ENCODE data around the gene OR10G6. TPM values are rescaled to one million over a fixed set of nuclear protein-coding genes. Genes with fewer than 3 reads are reported as not detected.
"Not testable (repeated sequence)": the region's sequence is repeated elsewhere in the genome, so short reads cannot be mapped to it uniquely, and the experiment has no call there.

The OR10G6 gene
- total RNA-seq, 1 donor = not detected

- H2AFZ ChIP-seq (ENCODE audit: low read length) = no peak overlapping the region
- H3K4me1 ChIP-seq (ENCODE audit: insufficient read depth, low read length) = no peaks in the 10 kb centered on the region
- no peak for TF ChIP-seq CTCF (IDR thresholded peaks at IDR 0.05; ENCODE audit: extremely low read depth, low read depth, low read length)
- H3K9me3 ChIP-seq (ENCODE audit: low read depth, low read length) = no peaks in the 10 kb centered on the region
- no peaks in the 10 kb centered on the region for H4K20me1 ChIP-seq (ENCODE audit: insufficient read depth, low read length)
- no peak overlapping the region for H3K4me3 ChIP-seq (ENCODE audit: insufficient read depth, low read length)
- H3K4me2 ChIP-seq (ENCODE audit: insufficient read depth, low read length) = no peak overlapping the region
- no peaks in the 10 kb centered on the region for H3K27me3 ChIP-seq (ENCODE audit: insufficient read depth, low read length)
- DNase-seq (ENCODE audit: insufficient read length, low spot score, missing footprints) = no peak
- H3K79me2 ChIP-seq (ENCODE audit: insufficient read depth, low read length) = no peaks in the 10 kb centered on the region
- no peak overlapping the region for H3K27ac ChIP-seq (ENCODE audit: low read depth, low read length)
- H3K36me3 ChIP-seq (ENCODE audit: insufficient read depth, low read length) = no peaks in the 10 kb centered on the region
These were observed 41.7 kb upstream of the OR10G6 start for GRCh38 chr11:124036666-124037065.

GRCh38 chr11:124026498-124026897 is 31.5 kb upstream of the OR10G6 start, which contains the start of gene OR10G8:
OR10G8 (plus strand) TSS chr11:124026798; CDS start chr11:124029623, 2,825 bp downstream.
- no peaks in the 10 kb centered on the region for H3K27me3 ChIP-seq (ENCODE audit: insufficient read depth, low read length)
- no peaks in the 10 kb centered on the region for H3K9me3 ChIP-seq (ENCODE audit: low read depth, low read length)
- no peaks in the 10 kb centered on the region for H3K4me1 ChIP-seq (ENCODE audit: insufficient read depth, low read length)
- H3K4me2 ChIP-seq (ENCODE audit: insufficient read depth, low read length) = no peak within 1 kb of the TSS
- no peak within 1 kb of the TSS for H2AFZ ChIP-seq (ENCODE audit: low read length)
- H3K79me2 ChIP-seq (ENCODE audit: insufficient read depth, low read length) = no peaks in the 10 kb centered on the region
- no peaks in the 10 kb centered on the region for H4K20me1 ChIP-seq (ENCODE audit: insufficient read depth, low read length)
- no peaks in the 10 kb centered on the region for H3K36me3 ChIP-seq (ENCODE audit: insufficient read depth, low read length)
- DNase-seq (ENCODE audit: insufficient read length, low spot score, missing footprints) = peak; percentile 35
- no peak within 1 kb of the TSS for H3K27ac ChIP-seq (ENCODE audit: low read depth, low read length)
- no peak for TF ChIP-seq CTCF (IDR thresholded peaks at IDR 0.05; ENCODE audit: extremely low read depth, low read depth, low read length)
- H3K4me3 ChIP-seq (ENCODE audit: insufficient read depth, low read length) = no peak within 1 kb of the TSS

DNA sequence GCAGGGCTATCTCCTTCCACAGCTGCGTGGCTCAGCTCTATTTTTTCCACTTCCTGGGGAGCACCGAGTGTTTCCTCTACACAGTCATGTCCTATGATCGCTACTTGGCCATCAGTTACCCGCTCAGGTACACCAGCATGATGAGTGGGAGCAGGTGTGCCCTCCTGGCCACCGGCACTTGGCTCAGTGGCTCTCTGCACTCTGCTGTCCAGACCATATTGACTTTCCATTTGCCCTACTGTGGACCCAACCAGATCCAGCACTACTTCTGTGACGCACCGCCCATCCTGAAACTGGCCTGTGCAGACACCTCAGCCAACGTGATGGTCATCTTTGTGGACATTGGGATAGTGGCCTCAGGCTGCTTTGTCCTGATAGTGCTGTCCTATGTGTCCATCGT is 20.9 kb upstream of the OR10G6 start:
- not testable (repeated sequence) for DNase-seq (ENCODE audit: insufficient read length, low spot score, missing footprints); H3K4me2 ChIP-seq (ENCODE audit: insufficient read depth, low read length)

GRCh38 chr11:124012697-124013096 is 17.7 kb upstream of the OR10G6 start, which contains the start of gene OR10G4:
OR10G4 (plus strand) TSS chr11:124012997; CDS start chr11:124015575, 2,578 bp downstream.
- DNase-seq (ENCODE audit: insufficient read length, low spot score, missing footprints) = no peak
- Histone ChIP-seq H3K9me3 (ENCODE audit: low read depth, low read length) (no peaks in the 10 kb centered on the region), H3K36me3 (ENCODE audit: insufficient read depth, low read length) (no peaks in the 10 kb centered on the region), H3K27me3 (ENCODE audit: insufficient read depth, low read length) (no peaks in the 10 kb centered on the region), H3K4me1 (ENCODE audit: insufficient read depth, low read length) (no peaks in the 10 kb centered on the region), H4K20me1 (ENCODE audit: insufficient read depth, low read length) (no peaks in the 10 kb centered on the region), H3K79me2 (ENCODE audit: insufficient read depth, low read length) (no peaks in the 10 kb centered on the region), H3K27ac (ENCODE audit: low read depth, low read length) (no peak within 1 kb of the TSS), H3K4me2 (ENCODE audit: insufficient read depth, low read length) (no peak within 1 kb of the TSS), H2AFZ (ENCODE audit: low read length) (no peak within 1 kb of the TSS), H3K4me3 (ENCODE audit: insufficient read depth, low read length) (no peak within 1 kb of the TSS)
- TF ChIP-seq CTCF (IDR thresholded peaks at IDR 0.05; ENCODE audit: extremely low read depth, low read depth, low read length) = no peak

More for the DNA sequence above, 20.9 kb upstream of the OR10G6 start:
- not testable (repeated sequence) for H3K4me1 ChIP-seq (ENCODE audit: insufficient read depth, low read length); H3K27ac ChIP-seq (ENCODE audit: low read depth, low read length); H3K4me3 ChIP-seq (ENCODE audit: insufficient read depth, low read length); H2AFZ ChIP-seq (ENCODE audit: low read length); H4K20me1 ChIP-seq (ENCODE audit: insufficient read depth, low read length); H3K9me3 ChIP-seq (ENCODE audit: low read depth, low read length); H3K79me2 ChIP-seq (ENCODE audit: insufficient read depth, low read length); H3K27me3 ChIP-seq (ENCODE audit: insufficient read depth, low read length); H3K36me3 ChIP-seq (ENCODE audit: insufficient read depth, low read length)
